Right ventricle myocardium superior (tissue), 1 donor: ENCODE results near the gene WDR64. TPM values are rescaled to one million over a fixed set of nuclear protein-coding genes. Genes with fewer than 3 reads are reported as not detected.
A peak's percentile ranks its signal among the peaks of the same experiment; 100 is the strongest.

Experiments used
- ATAC-seq: fragments of 200-7000 bp; cut with Tn5 transposase; one replicate; pipeline ENCODE4 v1.9.1; 2020; ENCODE audit warnings: mild to moderate bottlenecking; ENCODE audit not compliant: poor library complexity
- DNase-seq: peaks from one replicate; pipeline ENCODE4 v3.0.0-alpha.2; 2020
- intact Hi-C: fragments of 100-400 bp; cut with DNase I; formaldehyde crosslinking; loops from one replicate; pipeline ENCODE4 v1.11.2; 2022
- total RNA-seq: library from RNA; stranded (reverse); fragmentation: NEBNext Ultra II Directional; extraction: Animal tissue kit (Norgen Biotek cat#: 25700); gene quantifications from one replicate; pipeline ENCODE4 v1.2.1, GENCODE V29; 2021
- donor health status: DM: no; HTN: yes; CAD: no; lungs with severe emphysema.

WDR64 gene
- total RNA-seq, 1 donor from 2014 or later = not detected

- ATAC-seq (no peak), DNase-seq (no peak)
- intact Hi-C loops = no loop called here
These were observed 24.4 kb upstream of the WDR64 start for GRCh38 chr1:241627453-241628259.

GRCh38 chr1:241630005-241630404 is 22.1 kb upstream of the WDR64 start:
- ATAC-seq (no peak), DNase-seq (no peak)
- intact Hi-C loops = no loop called here

GRCh38 chr1:241630476-241630875 is 21.6 kb upstream of the WDR64 start:
- DNase-seq (no peak), ATAC-seq (no peak)
- intact Hi-C loops = no loop called here

- DNase-seq (no peak), ATAC-seq (no peak)
- intact Hi-C loops = no loop called here
These were observed 21.2 kb upstream of the WDR64 start for GRCh38 chr1:241630899-241631298.

- no peak for DNase-seq
- intact Hi-C loops = no loop called here
- ATAC-seq = no peak
These were observed 20.4 kb upstream of the WDR64 start for GRCh38 chr1:241631674-241632073.

- DNase-seq (no peak), ATAC-seq (no peak)
- intact Hi-C loops = no loop called here
These were observed 19.1 kb upstream of the WDR64 start for GRCh38 chr1:241632987-241633386.

- no peak for DNase-seq
- intact Hi-C loops = no loop called here
- no peak for ATAC-seq
These were observed 16.4 kb upstream of the WDR64 start for GRCh38 chr1:241635556-241636152.

- DNase-seq (no peak), ATAC-seq (no peak)
- intact Hi-C loops = no loop called here
These were observed 15.8 kb upstream of the WDR64 start for GRCh38 chr1:241636291-241636690.

- ATAC-seq = no peak
- intact Hi-C loops = no loop called here
- DNase-seq = no peak
These were observed 15.0 kb upstream of the WDR64 start for GRCh38 chr1:241637046-241637590.

GRCh38 chr1:241637604-241638003 is 14.5 kb upstream of the WDR64 start:
- ATAC-seq (no peak), DNase-seq (no peak)
- intact Hi-C loops = no loop called here

- DNase-seq = no peak
- ATAC-seq = no peak
- intact Hi-C loops = no loop called here
These were observed 13.9 kb upstream of the WDR64 start for GRCh38 chr1:241638099-241638682.

GRCh38 chr1:241638909-241639622 is 13.0 kb upstream of the WDR64 start:
- no peak for ATAC-seq
- DNase-seq = no peak
- intact Hi-C loops = no loop called here

GRCh38 chr1:241639623-241640148 is 12.4 kb upstream of the WDR64 start:
- intact Hi-C loops = no loop called here
- ATAC-seq (peak; percentile 24), DNase-seq (peak; percentile 50)

- DNase-seq (peak; percentile 96), ATAC-seq (peak; percentile 100)
- intact Hi-C loops = no loop called here
These were observed 11.8 kb upstream of the WDR64 start, which contains the start of the genes CHML and OPN3 for GRCh38 chr1:241640149-241640866. Gene CHML, minus strand, starts transcription at chr1:241640369. Its CDS starts 4,603 bp downstream, at chr1:241635766. Gene OPN3, minus strand, starts transcription at chr1:241640369. Its CDS starts 115 bp downstream, at chr1:241640254.

- ATAC-seq = no peak
- no peak for DNase-seq
- intact Hi-C loops = no loop called here
These were observed 11.0 kb upstream of the WDR64 start for GRCh38 chr1:241640867-241641622.

- intact Hi-C loops = no loop called here
- ATAC-seq (no peak), DNase-seq (no peak)
These were observed 10.1 kb upstream of the WDR64 start for GRCh38 chr1:241641773-241642592.

- ATAC-seq (no peak), DNase-seq (no peak)
These were observed 9.5 kb upstream of the WDR64 start for GRCh38 chr1:241642593-241642944.

More at GRCh38 chr1:241642593-241642944, 9.5 kb upstream of the WDR64 start:
- intact Hi-C loops = no loop called here
